Measurements from ENCODE around the gene TLN1.

GRCh38 chr9:35705836-35706430, 26.1 kb downstream of the TLN1 start:
- TF ChIP-seq CTCF (IDR thresholded peaks at IDR 0.05 in 8 of 11, conservative IDR thresholded peaks at IDR 0.05 in 3 of 11) (no peak), POLR2AphosphoS5 (IDR thresholded peaks at IDR 0.05) (peak in 1 of 3 donors; percentile 56), POLR2A (IDR thresholded peaks at IDR 0.05) (no peak)

Data from spleen (tissue), 7 donors.